GM21529 (cell line): ENCODE data around the gene IRF2BPL.

Source experiments
- ATAC-seq: cut with Tn5 transposase; IDR thresholded peaks from one replicate; pipeline ENCODE4 v1.9.1; 2021; ENCODE audit not compliant: unreplicated experiment

IRF2BPL gene

GRCh38 chr14:77028384-77029231 is at the start of gene IRF2BPL:
IRF2BPL (minus strand) TSS chr14:77028708; CDS start chr14:77027792, 916 bp downstream.
- ATAC-seq: peak; percentile 73

DNA sequence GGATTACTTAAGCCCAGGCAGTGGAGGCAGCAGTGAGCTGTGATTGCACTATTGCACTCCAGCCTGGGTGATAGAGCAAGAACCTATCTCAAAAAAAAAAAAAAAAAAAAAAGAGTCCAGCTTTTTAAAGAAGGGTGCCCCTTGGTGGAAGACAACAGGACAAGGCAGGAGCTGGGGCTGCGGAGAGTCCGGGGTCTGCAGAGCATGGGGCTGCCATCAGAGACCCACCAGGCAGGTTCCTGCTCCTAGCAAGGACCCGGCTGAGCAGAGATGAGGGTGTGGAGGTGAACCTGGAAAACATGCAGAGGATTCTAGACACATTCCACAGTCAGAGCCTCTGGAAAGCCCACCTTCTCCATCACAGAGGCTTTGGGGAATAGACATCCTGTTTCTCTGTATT is 48.5 kb upstream of the IRF2BPL start:
- ATAC-seq: no peak

DNA sequence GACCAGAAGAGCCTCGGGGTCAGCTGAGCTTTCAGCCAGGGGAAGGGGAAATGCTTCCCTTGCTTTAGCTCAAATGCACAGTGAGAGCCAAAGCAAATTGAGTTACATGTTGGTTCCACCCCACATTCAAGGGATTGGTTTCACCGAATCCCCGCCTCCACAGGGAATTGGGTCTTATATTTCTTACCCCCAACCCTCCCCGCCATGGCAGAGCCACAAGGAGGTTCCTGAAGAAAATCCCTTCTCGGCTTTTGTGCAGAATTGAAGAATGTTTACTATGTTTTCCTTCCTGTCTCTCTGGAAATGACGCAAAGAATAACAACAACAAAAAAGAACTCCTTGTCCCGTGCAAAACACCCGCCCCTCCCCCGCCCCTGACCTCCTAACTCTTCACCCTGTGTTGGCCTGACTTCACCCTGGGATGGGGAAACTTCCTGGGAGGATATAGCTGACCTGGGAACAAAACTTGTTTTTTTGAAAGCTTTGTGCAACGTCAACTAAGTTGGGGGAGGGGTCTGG is 47.7 kb upstream of the IRF2BPL start:
- ATAC-seq: no peak

DNA sequence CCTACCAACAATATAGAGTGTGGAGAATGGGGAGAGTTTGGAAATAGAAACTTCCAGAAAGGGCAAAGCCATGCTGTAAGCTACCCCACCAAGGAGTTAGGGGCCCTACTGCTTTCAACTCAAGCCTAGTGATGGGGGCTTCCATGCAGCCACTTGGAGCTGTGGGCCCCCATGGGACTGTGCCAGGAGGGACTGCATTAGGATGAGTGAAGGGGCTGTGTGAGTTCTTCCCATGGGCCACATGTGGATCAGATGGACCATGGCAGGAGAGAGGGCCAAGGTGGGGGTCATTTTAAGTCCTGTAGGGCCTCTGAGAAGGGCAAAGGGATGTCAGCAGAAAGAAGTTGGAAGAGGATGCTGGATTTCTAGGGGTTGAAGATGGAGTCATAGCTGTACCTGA is 46.5 kb upstream of the IRF2BPL start:
- ATAC-seq: no peak

- ATAC-seq: no peak
Observed at GRCh38 chr14:77071938-77072388, 43.5 kb upstream of the IRF2BPL start.

DNA sequence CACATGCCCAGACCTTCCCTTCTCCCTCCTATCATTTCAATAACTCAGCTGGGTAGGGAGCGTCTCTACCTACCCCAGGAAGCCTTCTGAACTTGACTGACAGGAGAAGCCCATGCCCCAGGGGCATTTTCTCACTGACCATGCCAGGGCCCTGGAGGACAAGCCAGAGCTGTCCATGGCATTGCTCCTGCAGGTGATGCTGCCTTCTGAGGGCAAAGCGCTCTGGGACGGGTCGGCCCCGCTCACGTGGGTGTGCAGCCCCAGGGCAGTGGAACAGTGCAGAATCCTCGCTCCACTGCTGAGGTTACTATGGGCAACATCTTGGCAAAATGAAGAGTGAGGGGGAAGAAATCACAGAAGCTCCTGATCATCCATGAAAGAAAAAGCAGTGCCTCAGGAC is 41.0 kb upstream of the IRF2BPL start:
- no peak for ATAC-seq

GRCh38 chr14:77068517-77069200 is 40.2 kb upstream of the IRF2BPL start:
- no peak for ATAC-seq

DNA sequence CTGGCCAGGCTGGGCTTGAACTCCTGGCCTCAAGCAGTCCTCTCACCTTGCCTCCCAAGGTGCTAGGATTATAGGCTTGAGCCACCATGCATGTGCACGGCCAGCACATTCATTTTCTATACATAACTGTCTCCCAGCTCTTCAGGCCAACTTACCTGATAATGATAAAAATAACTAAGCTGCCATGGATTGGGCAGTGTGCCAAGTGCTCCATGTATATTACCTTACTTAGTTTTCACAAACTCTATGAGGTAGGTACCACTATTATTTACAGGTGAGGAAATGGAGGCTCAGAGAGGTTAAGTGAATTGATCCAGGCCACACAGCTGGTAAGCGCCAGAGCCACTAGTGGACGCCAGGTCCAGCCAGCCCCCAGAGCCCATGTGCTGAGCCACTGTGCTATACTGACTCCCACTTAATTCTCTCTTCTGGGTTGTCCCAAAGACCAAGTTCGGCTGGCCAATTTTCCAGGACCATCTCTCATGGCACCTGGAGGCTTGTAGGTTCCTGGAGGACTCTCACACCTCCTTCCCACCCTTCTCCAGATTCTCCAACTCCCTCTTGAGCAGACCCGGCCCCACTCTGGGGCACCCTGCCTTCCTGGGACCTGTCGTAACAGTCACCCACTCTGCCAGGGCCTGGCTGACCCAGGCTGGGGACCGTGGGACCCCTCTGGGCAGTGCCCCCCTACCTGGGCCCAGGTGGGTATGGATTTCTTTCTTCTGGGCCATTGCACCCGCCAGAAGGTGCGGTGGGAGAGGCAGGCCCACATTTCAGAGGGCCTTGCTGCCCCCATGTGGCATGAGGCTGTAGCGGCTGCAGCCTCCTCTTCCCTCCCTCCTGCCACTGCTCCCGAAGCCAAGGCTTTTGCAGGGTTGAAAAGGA is 39.4 kb upstream of the IRF2BPL start:
- peak; percentile 62 for ATAC-seq

GRCh38 chr14:77066578-77067172 is 38.2 kb upstream of the IRF2BPL start:
- no peak for ATAC-seq

DNA sequence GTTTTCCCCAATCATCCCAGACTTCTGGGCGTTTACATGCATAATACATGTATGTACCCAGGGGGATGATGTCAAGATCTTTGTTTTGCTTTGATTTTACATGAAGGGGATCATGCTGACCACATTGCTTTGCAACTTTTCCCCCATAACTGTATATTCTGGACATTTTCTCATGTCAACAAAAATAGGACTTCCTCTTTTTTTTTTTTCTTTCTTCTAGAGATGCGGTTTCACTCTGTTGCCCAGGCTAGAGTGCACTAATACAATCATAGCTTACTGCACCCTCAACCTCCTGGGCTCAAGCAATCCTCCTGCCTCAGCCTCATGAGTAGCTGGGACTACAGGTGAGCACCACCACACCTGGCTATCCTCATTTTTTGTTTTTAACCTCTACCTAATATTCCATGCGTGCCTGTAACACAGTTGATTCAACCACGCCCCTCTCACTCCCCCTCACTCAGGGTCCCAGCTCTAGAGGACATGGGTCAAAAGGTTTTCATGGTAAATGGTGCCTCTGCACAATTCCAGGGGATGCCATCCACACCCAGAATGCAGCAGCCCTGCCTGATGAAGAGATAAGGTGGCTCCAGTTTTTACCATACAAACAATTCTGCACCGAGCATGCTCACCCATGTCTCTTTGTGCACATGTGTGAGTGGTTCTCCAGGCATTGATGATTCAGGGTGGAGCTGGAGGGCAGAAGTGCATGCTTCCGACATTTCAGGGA is 37.5 kb upstream of the IRF2BPL start:
- no peak for ATAC-seq

GRCh38 chr14:77064521-77065178 is 36.1 kb upstream of the IRF2BPL start:
- ATAC-seq: no peak

- ATAC-seq: no peak
Observed at GRCh38 chr14:77063571-77064171, 35.2 kb upstream of the IRF2BPL start.

DNA sequence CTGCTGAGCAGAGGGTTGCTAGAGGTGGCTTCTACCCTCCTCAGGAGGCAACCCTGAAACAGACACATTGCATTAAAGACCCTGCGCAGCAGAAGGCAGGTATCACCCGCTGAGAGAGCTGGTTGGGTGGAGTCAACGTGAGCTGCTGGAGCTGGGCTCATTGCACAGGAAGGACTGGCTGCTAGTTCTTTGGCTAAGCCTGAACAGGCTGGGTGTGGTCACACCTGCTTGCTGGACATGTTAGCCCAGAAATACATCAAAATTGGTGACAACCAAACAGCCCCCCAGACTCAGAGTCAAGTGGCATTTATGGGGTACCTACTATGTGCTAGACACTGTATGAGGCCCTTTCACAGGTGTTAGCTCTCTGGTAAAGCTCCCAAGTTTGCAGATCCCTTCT is 33.8 kb upstream of the IRF2BPL start:
- ATAC-seq: no peak

DNA sequence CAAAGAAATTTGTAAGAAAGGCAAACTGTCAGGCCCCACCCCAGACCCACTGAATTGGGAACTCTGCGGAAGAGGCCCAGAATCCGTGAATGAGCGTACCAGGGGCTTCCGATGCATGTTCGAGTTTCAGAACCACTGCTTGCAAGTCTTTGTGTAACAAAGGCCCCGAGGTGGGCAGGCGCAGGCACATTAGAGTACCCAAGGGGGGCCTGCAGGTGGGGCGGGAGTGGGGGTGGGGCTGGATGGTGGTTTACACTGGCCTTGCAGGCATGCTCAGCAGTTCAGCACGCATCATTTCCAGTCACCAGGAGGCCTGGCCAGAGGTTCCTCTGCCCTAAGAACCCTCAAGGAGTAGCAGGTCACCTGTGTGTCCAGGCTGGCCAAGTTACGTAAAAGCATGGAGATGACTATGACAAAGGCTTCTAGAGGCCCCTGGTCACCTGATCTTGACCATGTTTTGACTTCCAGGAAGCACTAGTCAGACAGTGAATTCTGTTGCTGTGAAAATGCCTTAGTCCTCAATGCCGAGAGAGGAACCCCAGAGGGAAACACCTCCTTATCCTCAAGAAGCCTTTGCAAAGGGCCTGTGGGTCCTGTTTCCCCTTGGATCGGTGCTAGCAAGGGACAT is 33.2 kb upstream of the IRF2BPL start:
- no peak for ATAC-seq

DNA sequence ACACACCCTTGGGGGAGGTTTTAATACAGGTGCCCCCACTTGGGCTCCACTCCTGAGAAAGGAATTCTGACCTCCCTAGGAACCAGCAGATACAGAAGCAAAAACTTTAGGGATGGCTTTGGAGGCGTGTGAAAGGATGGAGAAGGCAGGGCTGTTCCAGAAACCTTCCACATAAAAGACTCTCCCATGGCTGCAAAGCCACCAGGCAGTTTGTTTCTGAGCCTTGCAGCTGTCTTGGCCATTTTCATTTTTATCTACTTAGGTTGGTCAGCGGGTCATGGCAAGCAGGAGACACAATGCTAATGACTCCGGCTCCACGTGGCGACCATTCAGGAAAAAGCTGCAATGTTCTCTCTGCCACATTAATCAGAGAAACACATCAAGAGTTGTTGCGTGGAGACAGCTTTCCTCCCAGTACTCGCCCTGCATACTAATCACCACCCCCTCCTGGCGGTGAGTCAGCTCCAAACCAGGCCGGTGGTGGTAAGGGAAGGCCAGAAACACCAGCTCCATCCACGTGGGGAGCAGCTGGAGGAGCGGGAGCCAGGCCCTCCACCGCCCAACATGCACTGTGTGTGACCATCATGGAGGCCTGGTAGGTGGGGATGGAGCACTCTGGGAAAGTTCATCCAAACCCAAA is 30.9 kb upstream of the IRF2BPL start:
- no peak for ATAC-seq

- ATAC-seq: no peak
Observed at GRCh38 chr14:77058785-77059184, 30.3 kb upstream of the IRF2BPL start.

DNA sequence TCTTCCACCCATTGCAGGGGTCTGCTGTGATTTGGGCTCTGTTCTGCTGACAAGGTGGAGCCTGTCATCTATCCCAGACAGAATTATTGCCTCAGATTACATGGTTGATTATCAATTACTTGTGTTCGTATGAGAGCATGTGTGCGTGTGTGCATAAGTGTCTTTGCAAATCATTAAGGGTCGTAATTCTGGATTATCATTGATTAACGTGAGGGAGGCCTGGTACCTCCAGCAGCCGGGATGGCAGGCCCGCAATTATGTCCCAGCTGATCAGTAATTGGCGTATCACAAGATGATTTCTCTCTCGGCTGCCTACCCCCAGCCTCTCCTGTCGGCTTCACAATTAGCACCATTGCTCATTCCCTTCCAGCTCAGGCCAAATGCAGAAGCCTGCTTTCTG is 29.6 kb upstream of the IRF2BPL start:
- no peak for ATAC-seq

- no peak for ATAC-seq
Observed at GRCh38 chr14:77055981-77056380, 27.5 kb upstream of the IRF2BPL start.
